ENCODE data around the gene RABGGTA. TPM values are rescaled to one million over a fixed set of nuclear protein-coding genes. Genes with fewer than 3 reads are reported as not detected.

The RABGGTA gene, protein sequence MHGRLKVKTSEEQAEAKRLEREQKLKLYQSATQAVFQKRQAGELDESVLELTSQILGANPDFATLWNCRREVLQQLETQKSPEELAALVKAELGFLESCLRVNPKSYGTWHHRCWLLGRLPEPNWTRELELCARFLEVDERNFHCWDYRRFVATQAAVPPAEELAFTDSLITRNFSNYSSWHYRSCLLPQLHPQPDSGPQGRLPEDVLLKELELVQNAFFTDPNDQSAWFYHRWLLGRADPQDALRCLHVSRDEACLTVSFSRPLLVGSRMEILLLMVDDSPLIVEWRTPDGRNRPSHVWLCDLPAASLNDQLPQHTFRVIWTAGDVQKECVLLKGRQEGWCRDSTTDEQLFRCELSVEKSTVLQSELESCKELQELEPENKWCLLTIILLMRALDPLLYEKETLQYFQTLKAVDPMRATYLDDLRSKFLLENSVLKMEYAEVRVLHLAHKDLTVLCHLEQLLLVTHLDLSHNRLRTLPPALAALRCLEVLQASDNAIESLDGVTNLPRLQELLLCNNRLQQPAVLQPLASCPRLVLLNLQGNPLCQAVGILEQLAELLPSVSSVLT
- polyA plus RNA-seq (2012; ENCODE audit: insufficient read length, low read depth) = 27.9 TPM

- peak; percentile 93 for TF ChIP-seq FOXP2 (optimal IDR thresholded peaks at IDR 0.05; ENCODE audit: borderline replicate concordance, extremely low read depth, extremely low read length, insufficient read depth)
- TF ChIP-seq REST (IDR thresholded peaks at IDR 0.05; ENCODE audit: insufficient read depth in 1 of 2, low read depth in 2 of 2, low read length in 2 of 2) = no peak
- no peak for TF ChIP-seq TAF1 (IDR thresholded peaks at IDR 0.05; ENCODE audit: borderline replicate concordance, insufficient read depth, low read length)
- no peak for TF ChIP-seq POLR2AphosphoS5 (IDR thresholded peaks at IDR 0.05; ENCODE audit: low read depth, low read length)
These were observed at the start of gene RABGGTA for GRCh38 chr14:24271134-24271833. RABGGTA (minus strand) TSS chr14:24271597; CDS start chr14:24271115, 482 bp downstream.

DNA sequence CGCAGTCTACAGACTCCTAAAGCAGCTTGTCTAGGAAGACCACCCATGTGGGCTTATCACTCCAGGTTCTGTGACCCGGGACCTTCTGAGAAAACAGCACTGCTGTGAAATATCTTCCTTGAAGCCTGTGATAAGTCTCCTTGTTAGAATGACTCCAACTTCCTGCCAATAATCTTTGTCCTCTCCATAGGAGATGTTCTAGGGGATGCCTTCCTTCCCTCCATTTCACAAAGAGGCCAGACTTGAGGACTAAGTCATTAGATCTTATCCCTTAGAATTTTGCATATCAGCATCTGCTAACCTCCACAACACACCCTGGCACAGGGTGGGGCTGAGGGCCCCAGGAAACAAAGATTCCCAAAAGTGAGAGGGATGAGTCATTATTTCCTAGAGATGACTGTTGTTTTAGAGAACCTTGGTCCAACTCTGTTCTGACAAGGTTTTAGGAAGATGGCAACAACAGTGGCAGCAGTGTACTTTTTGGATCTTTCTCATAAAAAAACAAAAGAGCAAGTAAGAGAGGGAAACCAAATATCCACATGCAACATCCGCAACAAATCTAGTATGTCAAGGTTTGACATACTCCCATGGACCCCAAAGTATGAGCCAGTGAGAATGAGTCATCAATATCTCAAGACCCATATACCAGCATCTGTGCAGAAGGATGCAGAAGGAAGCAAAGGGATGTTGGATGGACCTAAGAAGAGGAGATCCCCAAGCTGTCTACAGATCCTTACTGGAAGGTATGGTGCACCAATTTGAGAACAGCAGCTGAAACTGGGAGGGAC lies 45.9 kb upstream of the RABGGTA start:
- TF ChIP-seq POLR2AphosphoS5 (IDR thresholded peaks at IDR 0.05; ENCODE audit: low read depth, low read length) (no peak), TAF1 (IDR thresholded peaks at IDR 0.05; ENCODE audit: borderline replicate concordance, insufficient read depth, low read length) (no peak), FOXP2 (optimal IDR thresholded peaks at IDR 0.05; ENCODE audit: borderline replicate concordance, extremely low read depth, extremely low read length, insufficient read depth) (no peak), SIN3A (IDR thresholded peaks at IDR 0.05; ENCODE audit: borderline replicate concordance, insufficient read depth, low read length) (no peak), REST (IDR thresholded peaks at IDR 0.05; ENCODE audit: insufficient read depth in 1 of 2, low read depth in 2 of 2, low read length in 2 of 2) (no peak)

DNA sequence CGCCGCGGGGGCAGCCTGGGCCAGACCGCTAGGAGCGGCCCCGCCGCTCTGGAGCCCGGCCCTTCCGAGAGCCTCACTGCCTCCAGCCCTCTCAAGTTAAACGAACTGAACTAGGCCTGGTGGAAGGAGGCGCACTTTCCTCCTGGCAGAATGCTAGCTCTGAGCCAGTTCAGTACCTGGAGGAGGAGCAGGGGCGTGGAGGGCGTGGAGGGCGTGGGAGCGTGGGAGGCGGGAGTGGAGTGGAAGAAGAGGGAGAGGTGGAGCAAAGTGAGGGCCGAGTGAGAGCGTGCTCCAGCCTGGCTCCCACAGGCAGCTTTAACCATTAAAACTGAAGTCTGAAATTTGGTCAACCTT lies 45.2 kb upstream of the RABGGTA start:
- TF ChIP-seq REST (IDR thresholded peaks at IDR 0.05; ENCODE audit: insufficient read depth in 1 of 2, low read depth in 2 of 2, low read length in 2 of 2) = no peak
- TF ChIP-seq SIN3A (IDR thresholded peaks at IDR 0.05; ENCODE audit: borderline replicate concordance, insufficient read depth, low read length) = no peak
- no peak for TF ChIP-seq POLR2AphosphoS5 (IDR thresholded peaks at IDR 0.05; ENCODE audit: low read depth, low read length)
- TF ChIP-seq TAF1 (IDR thresholded peaks at IDR 0.05; ENCODE audit: borderline replicate concordance, insufficient read depth, low read length) = no peak
- TF ChIP-seq FOXP2 (optimal IDR thresholded peaks at IDR 0.05; ENCODE audit: borderline replicate concordance, extremely low read depth, extremely low read length, insufficient read depth) = no peak

- no peak for TF ChIP-seq SIN3A (IDR thresholded peaks at IDR 0.05; ENCODE audit: borderline replicate concordance, insufficient read depth, low read length)
- no peak for TF ChIP-seq FOXP2 (optimal IDR thresholded peaks at IDR 0.05; ENCODE audit: borderline replicate concordance, extremely low read depth, extremely low read length, insufficient read depth)
- TF ChIP-seq TAF1 (IDR thresholded peaks at IDR 0.05; ENCODE audit: borderline replicate concordance, insufficient read depth, low read length) = no peak
These were observed 44.6 kb upstream of the RABGGTA start for GRCh38 chr14:24315807-24316596.

All from PFSK-1 (cell line).